ENCODE measurements around the gene VARS1.

The VARS1 gene

GRCh38 chr6:31769684-31770371 is 25.7 kb downstream of the VARS1 start:
- DNase-seq: peak; percentile 55 to 67 (median 63)

DNA sequence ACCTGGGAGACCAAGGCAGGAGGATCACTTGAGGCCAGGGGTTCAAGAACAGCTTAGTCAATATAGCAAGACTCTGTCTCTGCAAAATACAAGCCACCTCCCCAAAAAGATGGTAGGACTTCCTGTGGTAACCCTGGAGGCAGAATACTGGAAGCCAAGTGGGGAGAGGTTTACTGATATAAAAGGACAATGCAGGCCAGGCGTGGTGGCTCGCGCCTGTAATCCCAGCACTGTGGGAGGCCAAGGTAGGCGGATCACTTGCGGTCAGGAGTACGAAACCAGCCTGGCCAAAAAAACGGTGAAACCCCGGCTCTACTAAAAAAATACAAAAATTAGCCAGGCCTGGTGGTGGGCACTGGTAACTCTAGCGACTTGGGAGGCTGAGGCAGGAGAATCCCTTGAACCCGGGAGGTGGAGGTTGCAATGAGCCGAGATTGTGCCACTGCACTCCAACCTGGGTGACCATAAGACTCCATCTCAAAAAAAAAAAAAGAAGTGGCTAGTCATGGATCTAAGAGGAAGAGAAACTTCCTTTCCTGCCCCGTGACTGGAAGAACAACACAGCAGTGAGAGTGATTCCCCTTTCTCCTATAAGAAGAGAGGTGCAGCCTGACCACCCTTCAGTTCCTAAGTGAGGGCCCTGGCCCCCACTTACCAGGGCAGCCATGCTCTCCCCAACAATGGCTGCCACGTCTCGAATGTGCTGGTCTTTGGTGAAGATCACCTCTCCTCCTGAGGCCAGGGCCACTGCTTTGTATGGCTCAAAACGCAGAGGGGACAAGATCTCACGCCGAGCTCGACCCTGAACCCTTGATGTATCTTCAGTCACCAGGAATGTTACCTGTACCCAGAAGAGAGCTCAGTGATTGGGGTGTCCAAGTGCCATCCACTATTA is 26.9 kb downstream of the VARS1 start:
- DNase-seq: no peak

- no peak for DNase-seq
Measured at GRCh38 chr6:31767096-31767645, 28.4 kb downstream of the VARS1 start.

DNA sequence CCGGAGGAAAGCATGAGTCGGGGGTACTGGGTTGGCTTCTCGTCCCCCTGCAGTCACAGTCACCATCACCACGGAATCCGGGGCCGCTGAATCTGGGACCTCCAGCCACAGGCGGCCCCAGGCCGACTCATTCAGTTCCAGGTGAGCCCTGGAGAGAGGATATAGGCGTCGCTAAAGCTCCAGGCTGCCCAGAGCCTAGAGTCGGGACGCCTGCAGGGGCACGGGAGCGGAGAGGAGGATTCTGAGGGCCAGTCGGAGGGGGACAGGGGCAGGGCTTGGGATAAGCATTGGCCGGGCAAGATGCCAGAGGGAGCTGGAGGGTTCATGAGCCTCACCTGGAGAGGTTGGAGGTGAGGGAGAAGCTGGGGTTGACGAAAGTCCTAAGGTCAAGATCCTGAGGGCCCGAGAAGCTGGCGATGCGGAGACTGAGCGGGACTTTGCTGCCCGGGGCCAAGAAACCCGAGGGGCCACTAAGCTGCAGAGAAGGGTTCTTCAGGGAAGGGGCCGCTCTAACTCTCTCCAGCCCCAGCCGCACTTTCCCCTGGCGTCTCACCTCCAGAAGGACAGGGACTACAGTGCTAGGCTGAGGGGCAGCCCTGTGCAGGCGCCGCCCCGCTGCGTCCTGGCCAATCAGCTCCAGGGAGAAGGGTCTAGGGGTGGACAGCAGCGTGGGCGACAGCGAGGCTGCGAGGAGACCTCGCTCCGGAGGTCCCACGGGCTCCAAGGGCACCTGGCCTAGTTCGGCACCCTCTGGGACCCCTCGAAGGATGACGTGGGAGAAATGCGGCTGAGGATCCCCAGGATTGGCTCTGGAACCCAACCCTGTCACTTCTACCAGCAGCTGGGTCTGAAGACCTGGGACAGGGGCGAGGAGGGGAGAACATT is 29.4 kb downstream of the VARS1 start:
- no peak for DNase-seq

GRCh38 chr6:31765559-31765909 is 30.0 kb downstream of the VARS1 start:
- no peak for DNase-seq

DNA sequence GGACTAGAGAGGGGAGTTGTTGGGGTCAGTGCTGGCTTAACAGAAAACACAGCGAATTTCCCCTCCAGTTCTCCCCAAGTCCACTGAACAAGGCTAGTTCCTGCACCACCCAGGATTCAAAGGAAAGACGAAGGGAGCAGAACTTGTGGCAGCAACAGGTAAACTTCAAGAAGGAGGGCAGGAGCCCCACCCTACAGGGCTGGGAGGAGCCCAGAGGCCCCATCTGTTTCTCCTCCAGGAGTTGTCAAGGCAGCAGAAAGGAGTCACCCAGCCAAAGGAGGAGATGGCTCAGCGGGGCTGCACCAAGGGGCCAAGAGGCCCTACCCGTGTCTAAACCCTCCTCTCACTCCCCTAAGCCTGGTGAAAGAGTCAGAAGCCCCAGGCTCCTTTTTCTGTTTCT is 31.4 kb downstream of the VARS1 start:
- no peak for DNase-seq

GRCh38 chr6:31763619-31763940 is 32.0 kb downstream of the VARS1 start:
- DNase-seq: no peak

DNA sequence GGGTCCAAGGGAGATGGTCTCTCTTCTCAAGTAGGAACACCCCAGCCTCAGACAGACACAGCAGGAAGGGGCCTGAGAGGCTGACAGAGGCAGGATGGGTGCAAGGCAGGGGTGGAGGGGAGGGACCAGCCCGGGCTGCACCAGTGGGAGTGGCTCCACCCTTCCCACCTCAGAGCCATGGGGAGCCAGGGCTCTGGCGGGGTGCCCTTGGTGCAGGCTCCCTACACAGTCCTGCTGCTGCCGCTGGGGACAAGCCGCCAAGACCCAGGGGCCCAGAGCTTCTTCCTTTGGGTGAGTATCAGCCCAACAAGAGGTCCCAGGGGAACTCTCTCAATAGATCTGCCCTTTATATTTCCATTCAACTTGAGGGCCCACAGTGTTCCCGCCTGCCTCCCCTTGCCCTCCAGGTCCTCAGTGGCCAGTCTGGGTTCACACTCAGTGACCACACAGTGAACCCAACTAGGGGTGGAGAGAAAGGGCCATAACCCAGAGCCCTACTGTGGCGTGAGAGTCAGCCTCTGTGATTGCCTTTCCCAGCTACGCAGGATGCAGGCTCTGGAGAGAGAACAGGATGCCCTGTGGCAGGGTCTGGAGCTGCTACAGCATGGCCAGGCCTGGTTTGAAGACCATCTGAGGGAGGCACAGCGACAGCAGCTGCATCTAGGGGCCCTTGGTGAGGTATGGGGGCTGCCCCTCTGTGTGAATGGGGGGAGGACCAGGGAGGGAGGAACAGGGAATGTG is 32.5 kb downstream of the VARS1 start:
- no peak for DNase-seq

- no peak for DNase-seq
Measured at GRCh38 chr6:31762356-31762755, 33.2 kb downstream of the VARS1 start, which contains the start of gene SAPCD1. Gene SAPCD1, plus strand, starts transcription at chr6:31762656. Its CDS starts 399 bp downstream, at chr6:31763055.

DNA sequence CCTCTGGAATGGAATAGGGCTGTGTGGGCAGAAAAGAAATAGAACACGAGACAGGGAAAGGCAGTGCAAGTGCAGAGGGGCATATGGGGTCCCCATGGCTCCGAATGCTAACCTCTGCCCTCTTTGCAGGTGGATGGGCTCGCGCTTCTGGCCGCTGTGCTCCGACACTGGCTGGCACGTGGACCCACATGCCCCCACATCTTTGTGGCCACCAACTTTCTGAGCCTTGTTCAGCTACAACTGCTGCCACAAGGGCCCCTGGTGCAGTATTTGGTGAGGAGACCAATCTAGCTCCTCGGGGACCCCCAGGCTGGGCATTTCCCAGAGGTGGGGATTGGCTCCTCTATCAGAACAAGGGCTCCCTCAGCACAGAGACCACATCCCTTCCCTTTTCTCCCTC is 34.2 kb downstream of the VARS1 start:
- no peak for DNase-seq

GRCh38 chr6:31760790-31761189 is 34.8 kb downstream of the VARS1 start:
- no peak for DNase-seq

- DNase-seq: no peak
Measured at GRCh38 chr6:31758281-31758680, 37.3 kb downstream of the VARS1 start.

DNA sequence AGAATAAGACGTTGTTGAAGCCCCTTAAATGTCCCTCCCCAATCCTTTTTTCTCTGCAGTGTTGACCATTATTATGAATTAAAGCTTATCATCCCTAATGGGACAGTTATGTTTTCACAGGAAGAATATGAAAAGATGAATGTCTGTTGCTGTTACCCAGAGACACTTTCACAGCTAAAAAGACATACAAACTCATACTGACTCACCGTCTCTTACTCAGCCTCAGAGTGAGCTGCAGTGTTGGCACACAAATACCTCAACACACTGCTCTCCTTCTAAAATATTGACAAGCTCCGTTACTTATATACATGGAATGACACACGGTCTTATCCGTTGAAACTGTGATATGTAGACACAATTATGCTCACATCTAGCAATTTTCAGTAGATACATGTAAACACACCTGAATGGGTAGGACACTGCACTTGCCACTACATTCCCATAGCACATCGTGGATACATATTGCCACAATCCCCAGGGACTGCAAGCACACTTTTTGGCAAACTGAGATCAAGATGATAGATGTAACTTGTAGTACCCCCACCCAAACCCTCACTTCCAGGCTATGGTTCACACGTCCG is 42.7 kb downstream of the VARS1 start:
- DNase-seq: no peak

- no peak for DNase-seq
Measured at GRCh38 chr6:31750411-31751022, 45.0 kb downstream of the VARS1 start.

GRCh38 chr6:31749301-31750036 is 46.1 kb downstream of the VARS1 start:
- DNase-seq: no peak
